HG02884 (cell line): Measurements from ENCODE around the gene BSDC1.

Experiments
- ATAC-seq: cut with Tn5 transposase; IDR thresholded peaks from one replicate; pipeline ENCODE4 v1.9.1; 2021; ENCODE audit warnings: mild to moderate bottlenecking, moderate library complexity; ENCODE audit not compliant: unreplicated experiment

The BSDC1 gene

DNA sequence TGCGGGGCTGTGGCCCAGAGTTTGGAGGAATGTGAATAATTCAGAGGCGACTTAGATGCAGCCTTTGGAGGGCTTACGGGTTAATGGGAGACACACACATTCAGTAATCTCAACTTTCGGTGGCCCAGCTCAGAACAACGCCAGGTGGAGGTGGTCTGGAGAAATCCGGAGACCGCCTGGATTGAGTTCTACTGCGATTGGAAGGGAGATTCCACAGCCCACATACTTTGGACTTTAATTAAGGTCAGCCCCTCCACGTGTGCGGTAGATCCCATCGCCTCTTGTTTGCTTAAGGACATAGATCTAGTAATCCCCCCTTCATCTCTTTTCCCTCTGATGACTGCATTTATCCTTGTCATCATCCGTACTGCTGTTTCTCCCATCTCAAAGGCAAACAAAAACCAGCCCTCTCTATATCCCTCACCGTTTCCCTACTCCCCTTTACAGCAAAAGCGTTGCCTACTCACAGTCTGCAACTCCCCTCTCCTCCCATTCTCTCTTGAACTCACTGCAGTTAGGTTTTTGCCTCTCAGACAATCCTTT, 720 bp upstream of the BSDC1 start:
- ATAC-seq = no peak

DNA sequence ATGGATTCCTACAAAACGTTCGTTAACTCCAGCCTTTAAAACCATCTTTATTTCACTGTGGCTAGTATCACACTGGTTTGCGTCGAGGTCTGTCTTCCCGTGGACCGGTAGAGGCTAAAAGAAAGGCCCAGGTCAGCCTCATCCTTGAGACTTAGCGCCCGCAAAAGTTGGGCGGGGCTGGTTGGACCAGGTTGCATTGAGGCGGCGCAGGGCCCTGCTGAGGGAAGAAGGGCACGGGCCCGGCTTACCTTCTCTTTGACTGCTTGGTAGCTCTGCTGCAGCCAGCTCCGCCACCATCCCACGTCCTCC, 455 bp downstream of the BSDC1 start:
- peak; percentile 11 for ATAC-seq

DNA sequence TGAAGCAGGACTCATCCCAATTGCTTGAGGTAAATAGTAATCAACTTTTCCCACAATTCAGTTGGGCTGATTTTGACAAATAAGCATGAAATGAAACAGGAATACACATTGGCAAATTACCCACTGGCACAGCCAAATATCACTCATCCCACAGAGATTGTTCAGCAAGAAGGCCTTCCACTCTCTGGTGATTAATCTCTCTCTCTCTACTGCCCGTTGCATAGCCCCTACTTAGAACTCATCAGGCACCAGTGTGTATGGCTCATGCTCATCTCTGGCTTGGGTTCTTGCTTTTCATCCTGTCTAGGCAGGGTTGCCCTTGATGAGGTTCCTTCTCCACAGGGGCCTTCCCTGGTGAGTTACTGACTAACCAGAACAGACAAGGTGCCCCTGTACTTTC, 1.1 kb downstream of the BSDC1 start:
- no peak for ATAC-seq

DNA sequence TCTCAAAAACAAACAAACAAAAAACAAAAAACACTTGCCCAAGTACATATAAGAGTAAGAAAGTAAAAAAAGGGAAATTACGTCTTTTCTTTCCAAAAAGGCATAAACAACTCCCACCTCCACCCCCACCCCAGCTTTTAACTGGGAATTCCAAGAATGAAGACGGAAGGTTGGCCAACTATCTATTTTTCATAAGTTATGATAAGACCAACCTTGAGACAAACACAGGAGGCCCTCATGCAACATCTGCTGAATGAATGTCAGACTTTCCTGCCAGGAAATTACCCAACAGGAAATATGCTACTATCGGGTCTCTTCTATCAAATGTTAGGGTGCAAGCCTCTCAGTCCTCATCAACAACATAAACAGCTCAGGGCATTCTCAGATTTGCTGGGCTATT, 1.9 kb downstream of the BSDC1 start:
- ATAC-seq = no peak

DNA sequence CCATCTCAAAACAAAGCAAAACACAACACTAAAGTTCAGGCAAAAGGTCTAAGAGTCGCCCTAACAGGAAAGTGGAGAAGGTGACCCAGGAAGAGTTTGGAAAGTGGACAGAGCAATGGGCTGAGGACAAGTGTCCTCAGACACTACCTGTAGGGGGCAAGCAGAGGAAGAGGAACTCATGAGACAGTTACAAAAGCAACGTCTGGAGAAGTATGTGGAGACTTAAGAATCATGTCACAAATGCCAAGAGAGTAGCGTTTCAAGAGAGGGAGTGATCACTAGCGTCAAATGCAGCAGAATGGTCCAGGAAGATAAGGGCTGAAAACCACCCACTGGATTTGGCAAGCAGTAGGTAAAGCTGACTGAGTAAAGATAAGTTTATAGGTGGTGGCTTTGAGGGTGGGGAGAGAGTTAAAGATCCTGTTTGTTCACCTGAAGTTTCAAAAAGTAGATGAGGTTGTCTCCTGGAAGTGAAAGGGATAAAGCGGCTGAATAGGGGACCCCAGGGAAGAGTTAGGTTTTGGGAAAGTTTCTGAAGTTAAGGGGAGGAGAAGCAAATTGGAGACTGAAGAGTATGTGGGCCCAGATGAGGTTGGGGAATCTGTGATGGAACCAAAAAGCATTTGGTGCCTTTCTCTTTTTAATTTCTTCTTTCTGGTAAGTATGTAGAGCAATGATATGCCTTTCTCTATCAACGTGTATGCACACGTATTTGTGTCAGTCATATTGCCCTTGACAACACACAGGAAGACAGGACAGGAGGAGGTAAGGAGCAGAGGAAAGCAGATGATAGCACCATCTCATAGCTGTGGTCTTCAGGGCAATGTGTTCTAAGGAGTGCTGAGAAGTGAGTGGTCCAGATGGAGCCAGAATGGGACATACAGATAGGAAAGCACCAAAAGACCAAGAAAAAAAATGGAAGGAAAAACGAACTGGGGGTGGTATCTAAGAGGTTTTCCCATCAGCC, 3.1 kb downstream of the BSDC1 start:
- no peak for ATAC-seq

DNA sequence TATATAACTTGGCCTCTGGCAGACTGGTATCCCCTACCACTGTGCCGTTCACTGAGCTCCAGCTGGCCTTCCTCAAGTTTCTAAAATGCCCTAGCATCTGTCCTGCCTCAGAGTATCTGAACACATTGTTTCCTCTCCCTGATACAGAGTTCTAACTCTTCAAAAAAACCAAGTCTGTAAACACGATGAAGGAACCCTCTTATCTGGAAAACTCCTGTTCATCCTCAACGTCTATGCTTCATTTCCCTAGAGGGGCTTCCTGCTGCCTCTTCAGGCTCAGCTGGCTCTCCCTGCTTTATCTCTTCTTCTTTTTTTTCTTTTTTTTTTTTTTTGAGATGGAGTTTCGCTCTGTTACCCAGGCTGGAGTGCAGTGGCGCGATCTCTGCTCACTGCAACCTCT, 5.6 kb downstream of the BSDC1 start:
- ATAC-seq = no peak

DNA sequence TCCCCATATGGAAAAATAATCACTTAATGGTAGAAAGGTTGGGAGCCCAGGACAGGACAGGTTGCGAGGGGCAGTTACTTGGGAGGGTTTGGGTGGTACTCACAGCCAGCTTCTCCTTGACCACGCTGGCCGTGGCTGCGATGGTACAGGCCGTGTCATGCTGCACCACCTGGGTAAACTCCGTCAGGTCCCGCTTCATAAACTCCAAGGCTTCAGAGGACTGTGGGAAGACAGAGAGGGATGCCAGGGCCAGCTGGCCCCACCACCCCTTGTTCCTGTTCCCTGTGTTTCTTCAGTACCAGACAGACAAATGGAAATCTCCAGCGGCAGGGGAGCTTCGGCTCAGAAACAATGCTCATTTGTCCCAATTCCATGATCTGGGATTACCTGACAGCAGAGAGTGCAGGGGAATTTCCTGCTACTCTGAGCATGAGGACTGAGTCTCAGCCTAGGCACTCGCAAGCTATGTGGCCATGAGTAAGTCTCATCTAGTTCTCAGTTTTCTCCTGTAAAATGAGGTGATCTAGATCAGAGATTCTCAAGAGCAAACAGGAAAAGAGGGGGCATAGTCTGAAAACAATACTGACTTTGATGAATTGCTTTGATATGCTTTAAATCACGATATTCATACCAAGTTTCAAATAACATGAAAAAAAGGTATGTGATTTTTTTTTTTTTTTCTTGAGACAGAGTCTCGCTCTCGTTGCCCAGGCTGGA, 7.4 kb downstream of the BSDC1 start:
- ATAC-seq = no peak

DNA sequence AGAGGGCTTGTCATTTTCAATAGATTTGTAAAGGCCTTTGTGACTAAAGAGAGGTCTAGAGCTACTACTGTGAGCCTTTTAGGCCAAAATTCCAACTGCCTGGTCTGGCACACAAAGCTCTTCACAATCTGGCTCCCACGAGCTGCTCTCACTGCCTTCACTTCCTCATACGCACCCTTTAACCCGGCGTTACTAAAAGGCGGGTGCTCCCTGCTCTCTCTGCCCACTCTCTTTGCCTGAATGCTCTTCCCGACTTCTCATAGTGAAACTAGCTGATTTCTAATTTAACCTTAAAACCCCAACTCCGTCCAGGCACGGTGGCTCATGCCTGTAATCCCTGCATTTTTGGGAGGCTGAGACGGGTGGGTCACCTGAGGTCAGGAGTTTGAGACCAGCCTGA, 14.2 kb downstream of the BSDC1 start:
- ATAC-seq = no peak

DNA sequence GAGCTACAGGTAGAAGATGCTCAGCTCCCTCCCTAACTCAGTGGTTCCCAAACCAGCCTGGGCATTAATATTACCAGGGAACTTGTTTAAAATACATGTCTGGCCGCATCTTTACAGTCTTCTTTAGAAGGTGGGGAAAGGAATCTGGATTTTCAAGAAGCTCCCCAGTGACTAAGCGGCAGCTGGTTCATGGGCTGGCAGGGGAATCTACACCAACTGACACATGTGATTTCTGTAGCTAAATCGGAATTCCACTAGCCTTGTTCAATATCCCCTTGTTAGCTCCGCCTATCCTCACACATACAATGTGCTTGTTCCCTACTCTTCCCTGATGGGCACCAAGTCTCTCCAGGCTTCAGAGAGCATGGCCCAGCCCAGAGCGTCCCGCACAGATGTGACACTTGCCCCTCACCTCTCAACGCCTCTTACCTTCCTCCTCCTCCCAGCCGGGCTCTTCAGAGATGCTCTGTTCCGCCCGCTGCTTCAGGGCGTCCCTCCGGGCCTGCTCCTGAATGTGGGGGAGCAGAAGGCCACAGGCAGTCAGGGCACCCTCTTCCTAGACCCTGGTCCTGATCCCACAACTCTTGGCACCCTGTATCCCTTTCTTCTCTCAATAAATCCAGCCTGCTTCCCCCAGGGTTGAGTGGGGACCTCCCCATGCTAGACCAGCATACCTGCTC, 16.6 kb downstream of the BSDC1 start:
- ATAC-seq = no peak

DNA sequence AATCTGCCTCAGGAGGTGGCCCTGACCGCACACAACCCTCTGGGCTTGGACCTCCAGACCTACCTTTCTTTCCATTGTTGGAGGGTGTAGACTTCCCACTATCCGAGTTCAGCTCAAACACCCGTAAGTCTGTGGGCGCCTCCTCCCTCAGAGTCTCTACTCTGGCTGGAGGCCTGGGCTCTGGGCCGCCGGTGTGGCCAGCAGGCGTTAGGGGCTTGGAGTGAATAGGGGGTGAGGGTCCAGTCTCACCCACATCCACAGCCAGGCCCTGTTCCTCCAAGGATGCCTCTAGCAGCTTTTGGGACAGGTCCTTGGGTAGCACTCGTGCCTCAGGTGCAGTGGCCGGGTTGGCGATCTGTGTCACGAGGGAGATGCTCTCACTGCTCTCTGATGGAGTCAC, 18.0 kb downstream of the BSDC1 start:
- no peak for ATAC-seq

DNA sequence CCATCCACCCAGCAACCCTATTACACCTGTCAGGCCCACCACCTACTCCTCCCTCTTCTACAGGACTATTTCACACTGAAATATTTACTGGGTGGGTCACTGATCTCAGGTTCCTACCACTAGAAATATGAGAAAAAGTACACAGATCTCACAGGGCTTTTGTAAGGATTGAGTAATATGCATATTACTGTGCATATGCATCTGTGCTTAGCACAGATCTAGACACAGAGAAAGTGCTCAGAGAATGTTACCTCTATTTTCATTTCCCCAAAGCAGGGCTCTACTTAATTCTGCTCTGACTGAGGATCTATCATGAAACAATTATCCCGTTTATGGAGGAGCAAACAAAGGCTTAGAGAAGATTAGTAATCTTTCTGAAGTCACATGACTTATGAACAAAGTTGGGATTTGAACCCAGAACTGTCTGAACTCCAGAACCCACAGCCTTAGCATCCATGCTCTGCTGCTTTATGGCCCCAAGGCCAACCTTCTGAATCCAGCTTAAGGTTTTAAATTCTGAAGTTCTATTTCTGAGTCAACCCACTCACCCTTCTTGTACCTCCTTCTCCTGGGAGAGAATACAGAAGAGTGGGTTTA, 20.1 kb downstream of the BSDC1 start:
- no peak for ATAC-seq

DNA sequence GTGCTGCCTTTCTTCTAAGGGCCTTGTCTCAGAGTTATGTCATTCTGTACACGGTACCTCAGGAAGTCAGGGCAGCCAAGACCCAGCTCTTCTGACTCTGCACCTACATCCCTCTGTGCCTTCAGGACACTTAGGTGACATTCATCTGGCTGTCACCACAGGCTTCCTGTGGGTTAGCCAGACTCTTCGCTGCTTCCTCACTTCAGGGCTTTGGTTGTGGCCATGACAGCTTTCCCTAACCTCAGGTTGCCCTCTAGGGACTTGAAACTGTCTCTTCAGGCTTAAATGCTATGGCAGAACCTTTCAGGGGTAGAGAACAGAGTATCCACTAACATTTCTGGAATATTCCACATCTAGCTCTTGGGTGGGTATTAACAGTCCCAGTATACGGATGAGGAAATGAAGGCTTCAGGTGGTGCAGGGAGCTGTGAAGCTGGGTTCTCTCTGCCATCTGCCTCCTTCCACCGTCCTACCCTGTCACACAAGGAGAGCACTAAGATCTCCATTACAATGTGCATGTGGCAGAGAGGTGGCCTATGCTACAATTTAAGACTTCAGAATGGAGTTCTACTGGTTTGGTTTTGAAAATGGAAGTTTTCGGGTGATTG, 22.0 kb downstream of the BSDC1 start:
- no peak for ATAC-seq

DNA sequence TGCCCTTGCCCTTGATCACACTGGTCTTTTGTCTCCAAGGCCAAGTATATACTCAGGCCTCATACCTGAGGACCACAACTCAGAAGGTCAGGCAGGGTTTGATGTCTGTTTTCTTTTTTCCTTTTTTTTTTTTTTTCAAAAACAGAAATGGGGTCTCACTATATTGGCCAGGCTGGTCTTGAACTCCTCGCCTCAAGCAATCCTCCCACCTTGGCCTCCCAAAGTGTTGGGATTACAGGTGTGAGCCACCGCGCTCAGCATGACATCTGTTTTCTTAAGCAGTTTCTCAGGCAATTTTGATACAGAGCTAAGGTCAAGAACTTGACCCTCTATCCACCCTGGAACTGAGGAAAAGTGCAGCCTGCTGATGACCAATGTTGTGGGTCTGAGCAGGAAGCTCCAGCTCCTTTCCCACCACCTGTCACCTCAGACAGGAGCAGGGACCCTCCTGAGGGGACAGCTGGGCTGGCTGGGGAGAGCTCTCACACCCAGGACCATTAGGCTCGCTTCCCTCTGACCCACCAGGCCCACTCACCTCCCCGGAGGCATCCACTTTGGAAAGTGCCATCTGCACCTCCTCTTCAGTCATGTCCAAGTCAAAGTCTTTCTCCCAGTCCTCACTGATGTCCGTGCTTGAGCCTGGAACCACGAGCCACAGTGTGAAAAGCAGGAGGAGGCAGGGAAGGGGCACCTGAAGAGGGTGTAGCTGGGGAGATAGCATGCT, 26.2 kb downstream of the BSDC1 start:
- no peak for ATAC-seq

DNA sequence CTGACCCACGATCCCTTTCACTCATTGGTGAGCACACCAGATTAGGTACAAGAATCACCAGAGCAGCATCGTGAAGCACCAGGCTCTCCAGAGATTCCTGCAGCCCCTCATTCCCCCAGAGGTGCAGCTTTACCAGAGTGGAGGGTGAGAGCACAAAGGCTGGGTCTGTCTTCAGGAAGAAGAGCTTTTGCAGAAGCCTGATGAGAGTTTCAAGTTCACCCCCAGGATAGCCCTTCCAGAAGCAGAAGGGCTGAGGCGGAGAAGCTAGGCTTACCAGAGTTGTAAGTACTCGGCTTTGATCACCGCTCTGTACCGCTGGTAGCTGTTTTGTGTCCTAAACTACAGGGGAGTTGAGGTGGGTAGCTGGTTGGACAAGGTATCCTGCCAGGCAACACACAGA, 28.8 kb downstream of the BSDC1 start:
- no peak for ATAC-seq

DNA sequence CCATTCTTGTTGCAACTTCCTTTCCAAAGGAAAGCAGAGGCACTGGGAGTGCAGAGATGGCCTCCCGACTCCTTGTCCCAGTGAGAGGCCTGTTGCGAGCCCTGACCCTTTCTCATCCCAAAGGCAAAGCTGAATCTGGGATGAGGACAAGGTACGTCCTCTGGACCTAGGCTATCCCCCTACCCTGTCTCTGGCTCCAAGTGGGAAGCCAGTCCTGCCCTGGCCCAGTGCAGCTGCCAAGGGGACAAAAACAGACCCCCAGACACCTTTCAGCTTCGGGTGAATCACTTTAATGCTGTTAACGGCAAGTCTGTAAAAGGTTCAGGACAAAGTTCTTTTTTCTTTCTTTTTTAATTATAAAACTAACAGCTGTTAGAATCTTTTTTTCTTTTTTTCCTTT, 29.4 kb downstream of the BSDC1 start:
- no peak for ATAC-seq

DNA sequence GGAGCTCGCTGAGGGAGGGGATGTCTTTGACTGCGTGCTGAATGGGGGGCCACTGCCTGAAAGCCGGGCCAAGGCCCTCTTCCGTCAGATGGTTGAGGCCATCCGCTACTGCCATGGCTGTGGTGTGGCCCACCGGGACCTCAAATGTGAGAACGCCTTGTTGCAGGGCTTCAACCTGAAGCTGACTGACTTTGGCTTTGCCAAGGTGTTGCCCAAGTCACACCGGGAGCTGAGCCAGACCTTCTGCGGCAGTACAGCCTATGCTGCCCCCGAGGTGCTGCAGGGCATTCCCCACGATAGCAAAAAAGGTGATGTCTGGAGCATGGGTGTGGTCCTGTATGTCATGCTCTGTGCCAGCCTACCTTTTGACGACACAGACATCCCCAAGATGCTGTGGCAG, 30.5 kb downstream of the BSDC1 start:
- no peak for ATAC-seq

DNA sequence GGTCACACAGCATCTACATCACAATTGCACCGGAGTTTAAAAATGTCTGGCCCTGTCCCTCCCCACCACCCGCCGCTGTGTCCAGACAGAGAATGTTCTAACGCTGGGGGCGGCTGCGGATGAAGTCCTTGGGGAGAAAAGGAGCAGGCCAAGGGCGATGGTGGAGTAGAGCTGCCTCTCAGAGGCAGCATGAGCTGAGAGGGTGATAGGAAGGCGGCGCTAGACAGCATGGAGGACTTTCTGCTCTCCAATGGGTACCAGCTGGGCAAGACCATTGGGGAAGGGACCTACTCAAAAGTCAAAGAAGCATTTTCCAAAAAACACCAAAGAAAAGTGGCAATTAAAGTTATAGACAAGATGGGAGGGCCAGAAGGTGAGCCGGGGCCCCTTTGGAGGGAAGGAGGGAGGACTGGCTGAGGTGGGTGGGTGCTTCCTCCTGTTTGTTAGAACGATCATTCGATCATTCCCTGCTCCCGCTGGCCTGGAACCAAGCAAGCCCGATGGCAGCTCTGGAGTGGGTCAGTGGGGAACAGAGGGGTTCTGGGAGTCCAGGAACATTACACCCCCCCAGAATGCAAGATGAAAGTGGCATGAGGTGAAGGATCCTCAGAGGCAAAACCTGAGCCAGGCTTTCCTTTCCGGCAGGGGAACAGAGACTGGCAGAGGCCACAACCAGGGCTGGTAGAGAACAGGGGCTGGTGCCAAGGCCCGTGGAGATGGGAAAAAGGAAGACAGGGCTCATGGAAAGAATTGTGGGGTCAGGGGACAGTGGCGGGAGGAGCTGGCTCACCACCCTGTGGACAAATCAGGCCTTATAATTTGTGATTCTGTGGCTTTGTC, 31.5 kb downstream of the BSDC1 start, which contains the start of the genes FAM229A and TSSK3:
Gene FAM229A, minus strand, starts transcription at position 12 of the 840 bp plus-strand sequence. CDS start 394 bp downstream, outside the sequence.
Gene TSSK3, plus strand, starts transcription at position 66 of the 840 bp plus-strand sequence. Its CDS starts 163 bp downstream, at position 229.
- no peak for ATAC-seq

DNA sequence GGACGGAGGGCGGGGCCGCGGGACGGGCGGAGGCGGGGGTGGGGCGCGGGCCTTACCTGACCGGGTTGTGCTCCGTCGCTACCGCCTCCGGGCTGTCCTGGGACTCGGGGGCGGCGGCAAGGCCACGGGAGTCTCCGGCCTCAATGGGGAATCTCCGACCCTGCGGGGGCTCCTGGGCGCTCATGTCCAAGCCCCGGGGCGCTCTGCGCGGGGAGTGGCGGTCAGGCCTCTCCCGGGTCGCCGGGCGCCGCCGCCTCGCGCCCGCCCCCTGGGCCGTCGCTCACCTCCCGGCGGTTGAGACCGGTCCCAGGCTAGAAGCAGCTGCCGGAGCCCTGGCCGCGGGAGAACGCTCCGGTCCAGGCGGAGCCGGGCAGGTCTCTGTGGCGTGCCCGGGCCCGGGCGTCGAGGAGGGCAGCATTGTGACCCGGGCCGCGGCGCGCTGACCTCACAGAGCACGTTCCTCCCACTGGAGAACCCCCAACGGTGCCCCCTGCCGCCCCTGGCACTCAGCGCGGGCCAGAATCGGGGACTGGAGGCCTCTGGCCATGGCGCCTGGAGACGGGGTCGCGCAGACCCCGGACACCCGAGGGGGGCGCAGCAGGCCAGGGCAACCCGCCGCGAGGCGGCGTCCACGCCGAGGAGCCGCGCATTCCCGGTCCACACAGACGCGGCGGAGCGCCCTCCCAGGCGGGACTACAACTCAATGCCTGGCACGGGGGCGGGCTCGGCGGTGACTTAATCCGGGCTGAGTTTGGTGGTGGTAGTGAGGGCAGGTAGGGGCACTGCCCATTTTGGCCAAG, 32.4 kb downstream of the BSDC1 start:
- no peak for ATAC-seq
